OCI-LY1 (cell line): ENCODE results near the gene SNAPC5.

Experiments
- H2AFZ ChIP-seq: fragments of 200-600 bp; sonication (generic), shearing (Covaris generic); 2 replicates; pipeline ENCODE4 v1.6.0; 2014; ENCODE audit warnings: antibody characterized with exemption, mild to moderate bottlenecking, low read length
- H3F3A ChIP-seq: fragments of 200-600 bp; sonication (generic), shearing (Covaris generic); 2 replicates; pipeline ENCODE4 v1.6.0; 2014; ENCODE audit warnings: mild to moderate bottlenecking, antibody characterized with exemption, low read length, moderate library complexity; ENCODE audit not compliant: insufficient read depth
- H3K27ac ChIP-seq: fragments of 200-600 bp; sonication (generic); 2 replicates; pipeline ENCODE4 v1.5.1; 2014; ENCODE audit warnings: low read length, mixed run types, mild to moderate bottlenecking, low read depth; ENCODE audit not compliant: poor library complexity, severe bottlenecking
- H3K27me3 ChIP-seq: fragments of 200-600 bp; sonication (generic); 2 replicates; pipeline ENCODE4 v1.6.0; 2014; ENCODE audit warnings: antibody characterized with exemption, mild to moderate bottlenecking, low read length, moderate library complexity; ENCODE audit not compliant: insufficient read depth
- H3K36me3 ChIP-seq: fragments of 200-600 bp; sonication (generic); 2 replicates; pipeline ENCODE4 v1.6.1; 2014; ENCODE audit warnings: mild to moderate bottlenecking, antibody characterized with exemption, low read length, moderate library complexity, mixed read lengths; ENCODE audit not compliant: insufficient read depth
- H3K4me1 ChIP-seq: fragments of 200-600 bp; sonication (generic); 2 replicates; pipeline ENCODE4 v1.5.1; 2014; ENCODE audit warnings: mild to moderate bottlenecking, low read length, moderate library complexity; ENCODE audit not compliant: insufficient read depth, severe bottlenecking
- H3K4me2 ChIP-seq: fragments of 200-600 bp; sonication (generic), shearing (Covaris generic); 2 replicates; pipeline ENCODE4 v1.6.1; 2014; ENCODE audit warnings: low read length
- H3K4me3 ChIP-seq: fragments of 200-600 bp; sonication (generic); 2 replicates; pipeline ENCODE4 v1.5.1; 2014; ENCODE audit warnings: low read length, low read depth, mild to moderate bottlenecking, mixed read lengths; ENCODE audit not compliant: poor library complexity, severe bottlenecking
- H3K79me2 ChIP-seq: fragments of 200-600 bp; shearing (Covaris generic); 2 replicates; pipeline ENCODE4 v1.6.1; 2016; ENCODE audit warnings: mixed run types, low read length, mixed read lengths; ENCODE audit not compliant: insufficient read depth
- H3K9ac ChIP-seq: fragments of 200-600 bp; sonication (generic), shearing (Covaris generic); 2 replicates; pipeline ENCODE4 v1.6.1; 2014; ENCODE audit warnings: mild to moderate bottlenecking, low read length, mixed read lengths
- H3K9me2 ChIP-seq: fragments of 200-600 bp; sonication (generic), shearing (Covaris generic); 2 replicates; pipeline ENCODE4 v1.6.1; 2014; ENCODE audit warnings: low read depth, mild to moderate bottlenecking, low read length, mixed read lengths
- H3K9me3 ChIP-seq: fragments of 200-600 bp; shearing (Covaris generic); 2 replicates; pipeline ENCODE4 v1.6.1; 2014; ENCODE audit warnings: low read length, mixed read lengths
- H4K20me1 ChIP-seq: fragments of 200-600 bp; sonication (generic), shearing (Covaris generic); 2 replicates; pipeline ENCODE4 v1.6.0; 2016; ENCODE audit warnings: mild to moderate bottlenecking, low read length; ENCODE audit not compliant: insufficient read depth
- EZH2 ChIP-seq: fragments of 200-600 bp; sonication (generic), shearing (Covaris generic); IDR thresholded peaks from 2 replicates; pipeline ENCODE4 v1.8.0; 2017; ENCODE audit warnings: borderline replicate concordance, mixed run types, mild to moderate bottlenecking, antibody characterized with exemption, low read length, moderate library complexity, mixed read lengths
- TF ChIP-seq, protein P1 (sequence below): fragments of 200-600 bp; sonication (generic), shearing (Covaris generic); IDR thresholded peaks from 2 replicates; pipeline ENCODE4 v1.5.1; 2017; ENCODE audit warnings: mild to moderate bottlenecking, antibody characterized with exemption, low read length, moderate library complexity, mixed read lengths

Gene SNAPC5

DNA sequence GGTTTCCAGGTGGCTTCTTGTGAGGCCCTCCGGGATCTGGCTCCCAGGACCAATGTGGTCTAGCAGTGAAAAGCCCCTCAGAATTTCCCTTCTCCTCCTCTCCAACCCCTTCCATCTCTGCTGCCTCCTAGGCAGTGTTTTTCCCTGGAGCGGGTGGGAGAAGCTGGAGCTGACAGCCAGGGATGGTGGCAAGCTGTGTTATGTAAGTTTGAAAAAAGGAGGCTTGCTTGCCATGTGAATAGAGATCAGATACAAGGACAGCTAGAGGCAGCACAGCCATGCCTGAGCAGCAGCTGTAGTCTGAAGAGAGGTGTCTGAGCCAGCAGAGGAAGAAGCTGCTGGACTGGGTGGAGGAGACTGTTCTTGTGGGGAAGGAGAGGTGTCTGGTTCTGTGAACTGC, 20.6 kb downstream of the SNAPC5 start:
- Histone ChIP-seq H3K27ac (no peak overlapping the region), H3K4me2 (no peak overlapping the region), H4K20me1 (no peaks in the 10 kb centered on the region), H3K9me3 (no peaks in the 10 kb centered on the region), H3K79me2 (no peaks in the 10 kb centered on the region), H3K9me2 (no peaks in the 10 kb centered on the region), H3K4me3 (no peak overlapping the region), H3F3A (no peaks in the 10 kb centered on the region), H3K27me3 (no peaks in the 10 kb centered on the region), H3K9ac (no peak overlapping the region), H3K4me1 (no peaks in the 10 kb centered on the region), H2AFZ (no peak overlapping the region), H3K36me3 (peaks cover 14% of the 10 kb centered on the region)
- no peak for TF ChIP-seq EZH2
- TF ChIP-seq, protein P1, sequence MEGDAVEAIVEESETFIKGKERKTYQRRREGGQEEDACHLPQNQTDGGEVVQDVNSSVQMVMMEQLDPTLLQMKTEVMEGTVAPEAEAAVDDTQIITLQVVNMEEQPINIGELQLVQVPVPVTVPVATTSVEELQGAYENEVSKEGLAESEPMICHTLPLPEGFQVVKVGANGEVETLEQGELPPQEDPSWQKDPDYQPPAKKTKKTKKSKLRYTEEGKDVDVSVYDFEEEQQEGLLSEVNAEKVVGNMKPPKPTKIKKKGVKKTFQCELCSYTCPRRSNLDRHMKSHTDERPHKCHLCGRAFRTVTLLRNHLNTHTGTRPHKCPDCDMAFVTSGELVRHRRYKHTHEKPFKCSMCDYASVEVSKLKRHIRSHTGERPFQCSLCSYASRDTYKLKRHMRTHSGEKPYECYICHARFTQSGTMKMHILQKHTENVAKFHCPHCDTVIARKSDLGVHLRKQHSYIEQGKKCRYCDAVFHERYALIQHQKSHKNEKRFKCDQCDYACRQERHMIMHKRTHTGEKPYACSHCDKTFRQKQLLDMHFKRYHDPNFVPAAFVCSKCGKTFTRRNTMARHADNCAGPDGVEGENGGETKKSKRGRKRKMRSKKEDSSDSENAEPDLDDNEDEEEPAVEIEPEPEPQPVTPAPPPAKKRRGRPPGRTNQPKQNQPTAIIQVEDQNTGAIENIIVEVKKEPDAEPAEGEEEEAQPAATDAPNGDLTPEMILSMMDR = no peak

DNA sequence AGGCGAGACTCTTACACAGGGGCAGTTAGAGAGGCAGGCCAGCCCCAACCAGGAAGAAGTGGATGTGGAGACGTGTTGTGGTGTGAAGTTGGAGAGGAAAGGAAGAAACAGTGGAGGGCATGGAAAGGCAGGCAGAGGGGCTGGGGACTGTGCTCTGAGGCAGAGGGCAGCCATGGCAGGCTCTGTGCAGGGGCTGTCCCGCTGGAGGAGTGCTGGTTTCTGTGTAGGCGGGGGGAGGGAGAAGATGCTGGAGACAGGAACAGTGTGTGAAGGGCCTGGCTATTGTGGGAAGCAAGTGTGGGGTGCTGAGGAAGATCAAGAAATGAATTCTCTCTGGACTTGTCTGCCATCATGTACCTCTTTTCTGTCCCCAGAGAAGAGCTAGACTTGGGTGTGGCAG, 21.0 kb downstream of the SNAPC5 start:
- Histone ChIP-seq H3K9me2 (no peaks in the 10 kb centered on the region), H4K20me1 (no peaks in the 10 kb centered on the region), H3K79me2 (no peaks in the 10 kb centered on the region), H3K36me3 (peaks cover 9% of the 10 kb centered on the region), H3K9ac (no peak overlapping the region), H3K9me3 (no peaks in the 10 kb centered on the region), H3K27me3 (no peaks in the 10 kb centered on the region), H3K4me3 (no peak overlapping the region), H3K27ac (no peak overlapping the region), H3F3A (no peaks in the 10 kb centered on the region), H2AFZ (no peak overlapping the region), H3K4me1 (no peaks in the 10 kb centered on the region), H3K4me2 (no peak overlapping the region)
- no peak for TF ChIP-seq EZH2
- TF ChIP-seq, protein P1 = no peak

- Histone ChIP-seq H3K4me3 (no peak overlapping the region), H3K4me1 (no peaks in the 10 kb centered on the region), H3K9ac (no peak overlapping the region)
These were observed 22.6 kb downstream of the SNAPC5 start for GRCh38 chr15:66474963-66475362.

DNA sequence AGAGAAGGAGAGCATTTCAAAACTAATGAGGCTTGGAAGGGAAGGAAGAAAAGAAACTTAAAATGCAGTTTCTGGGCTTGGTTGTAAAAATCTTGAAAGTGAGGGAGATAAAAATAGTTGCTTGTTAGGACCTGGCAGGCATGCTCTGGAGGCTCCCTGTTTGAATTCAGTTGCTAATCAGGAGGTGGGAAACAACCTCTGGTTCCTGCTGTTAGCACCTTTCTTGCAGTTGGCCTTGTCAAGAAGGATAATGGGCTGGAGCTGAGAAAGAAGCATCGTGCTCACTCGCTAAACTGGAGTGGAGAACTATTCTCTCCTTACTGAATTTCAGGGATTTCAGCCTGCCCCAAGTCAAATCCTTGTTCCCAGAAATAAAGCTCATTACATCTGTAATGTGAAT, 23.4 kb downstream of the SNAPC5 start:
- no peaks in the 10 kb centered on the region for H3K79me2 ChIP-seq
- no peaks in the 10 kb centered on the region for H3K4me1 ChIP-seq
- no peaks in the 10 kb centered on the region for H4K20me1 ChIP-seq
- no peak overlapping the region for H2AFZ ChIP-seq
- H3K9ac ChIP-seq = no peak overlapping the region
- TF ChIP-seq, protein P1 = no peak
- TF ChIP-seq EZH2 = no peak
- no peaks in the 10 kb centered on the region for H3K9me3 ChIP-seq
- H3K27ac ChIP-seq = no peak overlapping the region
- no peak overlapping the region for H3K4me2 ChIP-seq
- H3K36me3 ChIP-seq = peaks cover 12% of the 10 kb centered on the region; the same call in 1 of the 2 replicates
- no peaks in the 10 kb centered on the region for H3K9me2 ChIP-seq
- H3K4me3 ChIP-seq = no peak overlapping the region
- no peaks in the 10 kb centered on the region for H3F3A ChIP-seq
- H3K27me3 ChIP-seq = no peaks in the 10 kb centered on the region

More at GRCh38 chr15:66474963-66475362, 22.6 kb downstream of the SNAPC5 start:
- no peaks in the 10 kb centered on the region for H3K79me2 ChIP-seq
- no peak overlapping the region for H3K4me2 ChIP-seq
- no peaks in the 10 kb centered on the region for H3K9me2 ChIP-seq
- H4K20me1 ChIP-seq = no peaks in the 10 kb centered on the region
- no peaks in the 10 kb centered on the region for H3K27me3 ChIP-seq
- H3K36me3 ChIP-seq = peaks cover 12% of the 10 kb centered on the region; the same call in 1 of the 2 replicates
- H3K9me3 ChIP-seq = no peaks in the 10 kb centered on the region
- no peak overlapping the region for H2AFZ ChIP-seq
- H3K27ac ChIP-seq = no peak overlapping the region
- no peaks in the 10 kb centered on the region for H3F3A ChIP-seq
- TF ChIP-seq EZH2 = no peak
